Psoas muscle (tissue), 8 donors: Measurements from ENCODE around the gene PTPRM. TPM values are rescaled to one million over a fixed set of nuclear protein-coding genes. Genes with fewer than 3 reads are reported as not detected.
"Not testable (repeated sequence)": the region's sequence is repeated elsewhere in the genome, so short reads cannot be mapped to it uniquely, and the experiment has no call there.

Experiments used
- ATAC-seq, 4 donors: fragments of 200-7000 bp; cut with Tn5 transposase; one replicate each; pipeline ENCODE4 v1.9.1; 2020; ENCODE audit warnings: moderate library complexity in 3 of 4, mild to moderate bottlenecking in 2 of 4
- DNase-seq, 2 donors: peaks; one replicate each; pipeline ENCODE4 v3.0.0-alpha.2; 2020
- H3K27ac ChIP-seq: fragments of 200-600 bp; one replicate; pipeline ENCODE4 v1.8.0; 2022
- H3K27me3 ChIP-seq, 3 donors: fragments of 200-600 bp in 1 of 3; one replicate each; pipeline versions ENCODE4 v1.6.1 to v1.8.0; 2013 to 2022; ENCODE audit warnings: low read length in 2 of 3, mild to moderate bottlenecking in 2 of 3, moderate library complexity in 1 of 3; ENCODE audit not compliant: insufficient read depth in 3 of 3
- H3K36me3 ChIP-seq, 2 donors: fragments of 200-600 bp in 1 of 2; one replicate each; pipeline versions ENCODE4 v1.6.1 to v1.8.0; 2013 to 2022; ENCODE audit warnings: low read depth in 1 of 2, mild to moderate bottlenecking in 1 of 2, moderate library complexity in 1 of 2; ENCODE audit not compliant: insufficient read depth in 1 of 2
- H3K4me1 ChIP-seq: fragments of 200-600 bp; one replicate; pipeline ENCODE4 v1.8.0; 2022
- H3K4me3 ChIP-seq: fragments of 200-600 bp; one replicate; pipeline ENCODE4 v1.8.0; 2022; ENCODE audit warnings: mild to moderate bottlenecking
- H3K9me3 ChIP-seq: fragments of 200-600 bp; one replicate; pipeline ENCODE4 v1.8.0; 2022
- CTCF ChIP-seq: fragments of 200-600 bp; IDR thresholded peaks from one replicate; pipeline ENCODE4 v1.8.0; 2022; ENCODE audit warnings: antibody characterized with exemption
- WGBS, 3 donors: extraction: QIAGEN DNeasy Blood & Tissue Kit; methylation state at CpG; one replicate each; pipeline versions ENCODE4 v1.1.6 to v1.1.7; 2013; 5-methylcytosine and 5-hydroxymethylcytosine counted together
- intact Hi-C, 2 donors: fragments of 100-400 bp; cut with DNase I; formaldehyde crosslinking; loops; one replicate each; pipeline versions ENCODE4 v1.11.0 to v1.14.2; 2022
- polyA plus RNA-seq, 3 donors: library from polyadenylated mRNA; stranded (reverse); fragments of 200-250 nt; gene quantifications; one replicate each; pipeline ENCODE4 v1.2.3, GENCODE V29; 2013
- total RNA-seq, 4 donors: library from RNA; stranded (reverse); fragmentation: NEBNext Ultra II Directional in 2 of 4; extraction: Animal tissue kit (Norgen Biotek cat#: 25700) in 2 of 4; gene quantifications; one replicate each; pipeline versions ENCODE4 v1.2.1 to v1.2.4, GENCODE V29; 2021 to 2023
- donor health status: healthy with polysubstance abuse.
- donor health status: DM: no; HTN: no; CAD: no; lungs with moderate emphysema.
- donor health status: Bipolar disorder and iron deficiency.
- donor health status: healthy.
- donor health status: DM: yes; HTN: yes; CAD: no.
- donor health status: DM: no; HTN: no; CAD: no.
- donor health status: DM: no; HTN: no; CAD: no.
- donor health status: DM: yes; HTN: yes; CAD: no.

The PTPRM gene
- total and polyA plus RNA-seq, 7 donors, result 27.4 to 78.9 (median 39.0) TPM

- H3K27ac ChIP-seq, result no peak overlapping the region
- no peak for TF ChIP-seq CTCF
- ATAC-seq, result no peak
- H3K36me3 ChIP-seq, result no peaks in the 10 kb centered on the region
- no peaks in the 10 kb centered on the region for H3K4me1 ChIP-seq
- WGBS, 3 donors, result 80 to 81% (median 81%) methylated on average over 7 of the region's 7 CpGs
- peaks cover 0 to 8% (median 7%) of the 10 kb centered on the region in 3 donors for H3K27me3 ChIP-seq
- H3K4me3 ChIP-seq, result no peak overlapping the region
- no peaks in the 10 kb centered on the region for H3K9me3 ChIP-seq
- intact Hi-C loops, result no loop called here
- no peak for DNase-seq
Observed at GRCh38 chr18:8433771-8434170, 866.7 kb downstream of the PTPRM start.

- Histone ChIP-seq H3K27me3 (peaks cover 0 to 10% (median 8%) of the 10 kb centered on the region in 3 donors), H3K4me3 (no peak overlapping the region), H3K9me3 (no peaks in the 10 kb centered on the region), H3K4me1 (no peaks in the 10 kb centered on the region), H3K36me3 (no peaks in the 10 kb centered on the region), H3K27ac (no peak overlapping the region)
- ATAC-seq, result no peak
- 41 to 49% (median 46%) methylated on average over 14 of the region's 14 CpGs for WGBS, 3 donors
- no peak for DNase-seq
- TF ChIP-seq CTCF, result no peak
- intact Hi-C loops, result no loop called here
Observed at GRCh38 chr18:8435376-8435775, 868.3 kb downstream of the PTPRM start.

- H3K4me3 ChIP-seq, result no peak overlapping the region
- no peaks in the 10 kb centered on the region for H3K36me3 ChIP-seq
- DNase-seq (no peak), ATAC-seq (no peak)
- H3K9me3 ChIP-seq, result peaks cover 5% of the 10 kb centered on the region
- no peaks in the 10 kb centered on the region for H3K4me1 ChIP-seq
- TF ChIP-seq CTCF, result no peak
- peaks cover 0 to 10% (median 8%) of the 10 kb centered on the region in 3 donors for H3K27me3 ChIP-seq
- 66 to 82% (median 77%) methylated on average over 5 of the region's 5 CpGs for WGBS, 3 donors
- intact Hi-C loops, result no loop called here
- no peak overlapping the region for H3K27ac ChIP-seq
Observed at GRCh38 chr18:8439055-8439454, 871.9 kb downstream of the PTPRM start.

- H3K9me3 ChIP-seq, result peaks cover 5% of the 10 kb centered on the region
- no peaks in the 10 kb centered on the region for H3K36me3 ChIP-seq
- TF ChIP-seq CTCF, result no peak
- no peak overlapping the region for H3K27ac ChIP-seq
- H3K4me3 ChIP-seq, result no peak overlapping the region
- intact Hi-C loops, result no loop called here
- ATAC-seq, result no peak
- no peaks in the 10 kb centered on the region for H3K4me1 ChIP-seq
- DNase-seq, result no peak
- H3K27me3 ChIP-seq, result peaks cover 0 to 3% (median 0%) of the 10 kb centered on the region in 3 donors
- WGBS, 3 donors, result 75 to 100% (median 95%) methylated on average over 1 of the region's 1 CpG
Observed at GRCh38 chr18:8443505-8443904, 876.4 kb downstream of the PTPRM start.

GRCh38 chr18:8446936-8447335 is 879.8 kb downstream of the PTPRM start:
- intact Hi-C loops, H3K27ac ChIP-seq, ATAC-seq, H3K9me3 ChIP-seq, DNase-seq, H3K27me3 ChIP-seq, H3K4me3 ChIP-seq, H3K4me1 ChIP-seq, H3K36me3 ChIP-seq: not testable (repeated sequence)
- 68 to 75% (median 75%) methylated on average over 5 of the region's 5 CpGs for WGBS, 3 donors
